GM23338 (cell line): Measurements from ENCODE around the gene ATP2B1. TPM values are rescaled to one million over a fixed set of nuclear protein-coding genes. Genes with fewer than 3 reads are reported as not detected.

Source experiments
- ATAC-seq: fragments of 200-7000 bp; cut with Tn5 transposase; 3 replicates; pipeline ENCODE4 v1.9.1; 2020
- DNase-seq: peaks from one replicate; pipeline ENCODE4 v3.0.0-alpha.2; 2015; ENCODE audit warnings: low spot score
- H2AFZ ChIP-seq: fragments of 200-600 bp; sonication (generic); 2 replicates; pipeline ENCODE4 v1.8.0; 2016; ENCODE audit warnings: antibody characterized with exemption, mild to moderate bottlenecking, moderate library complexity
- H3F3A ChIP-seq: fragments of 200-600 bp; sonication (generic); replicated peaks from 2 replicates; pipeline ENCODE4 v1.8.0; 2017; ENCODE audit warnings: antibody characterized with exemption, mixed run types, low read depth
- H3K27ac ChIP-seq: fragments of 200-600 bp; sonication (generic); 2 replicates; pipeline ENCODE4 v1.6.1; 2016; ENCODE audit warnings: low read depth
- H3K27me3 ChIP-seq: fragments of 200-600 bp; sonication (generic); 2 replicates; pipeline ENCODE4 v1.8.0; 2016; ENCODE audit warnings: mild to moderate bottlenecking, mixed run types, moderate library complexity; ENCODE audit not compliant: insufficient read depth
- H3K36me3 ChIP-seq: fragments of 200-600 bp; sonication (generic); 2 replicates; pipeline ENCODE4 v1.8.0; 2016; ENCODE audit warnings: mild to moderate bottlenecking; ENCODE audit not compliant: insufficient read depth
- H3K4me1 ChIP-seq: fragments of 200-600 bp; sonication (generic); 2 replicates; pipeline ENCODE4 v1.8.0; 2016; ENCODE audit warnings: mild to moderate bottlenecking, moderate library complexity; ENCODE audit not compliant: insufficient read depth
- H3K4me2 ChIP-seq: fragments of 200-600 bp; sonication (generic); 2 replicates; pipeline ENCODE4 v1.7.1; 2017; ENCODE audit warnings: mixed run types
- H3K4me3 ChIP-seq: fragments of 200-600 bp; sonication (generic); 2 replicates; pipeline ENCODE4 v1.6.1; 2016; ENCODE audit warnings: mixed run types
- H3K79me2 ChIP-seq: fragments of 200-600 bp; sonication (generic); replicated peaks from 2 replicates; pipeline ENCODE4 v1.8.0; 2017; ENCODE audit warnings: mild to moderate bottlenecking; ENCODE audit not compliant: insufficient read depth
- H3K9me2 ChIP-seq: fragments of 200-600 bp; sonication (generic); 2 replicates; pipeline ENCODE4 v1.8.0; 2017; ENCODE audit not compliant: insufficient read depth
- H4K20me1 ChIP-seq: fragments of 200-600 bp; sonication (generic); replicated peaks from 2 replicates; pipeline ENCODE4 v1.8.0; 2017; ENCODE audit warnings: mild to moderate bottlenecking; ENCODE audit not compliant: insufficient read depth
- H3K27ac Mint-ChIP-seq: 2 replicates; pipeline ENCODE4 v1.8.0; 2020; ENCODE audit warnings: inconsistent platforms, mild to moderate bottlenecking, moderate library complexity, mixed read lengths
- H3K27me3 Mint-ChIP-seq: 3 replicates; pipeline ENCODE4 v1.8.0; 2022; ENCODE audit warnings: low read depth, mild to moderate bottlenecking, moderate library complexity, mixed read lengths, inconsistent platforms; ENCODE audit not compliant: insufficient read depth, poor library complexity
- H3K36me3 Mint-ChIP-seq: 3 replicates; pipeline ENCODE4 v1.8.0; 2021; ENCODE audit warnings: low read depth, mild to moderate bottlenecking, inconsistent platforms, moderate library complexity, mixed read lengths
- H3K4me1 Mint-ChIP-seq: 3 replicates; pipeline ENCODE4 v1.8.0; 2020; ENCODE audit warnings: mild to moderate bottlenecking, inconsistent platforms, mixed read lengths
- H3K4me3 Mint-ChIP-seq: 3 replicates; pipeline ENCODE4 v1.8.0; 2021; ENCODE audit warnings: moderate library complexity, mild to moderate bottlenecking, inconsistent platforms, mixed read lengths
- H3K9me3 Mint-ChIP-seq: 3 replicates; pipeline ENCODE4 v1.8.0; 2020; ENCODE audit warnings: moderate library complexity, mild to moderate bottlenecking, inconsistent platforms, mixed read lengths
- CREB1 ChIP-seq: fragments of 250-450 bp; sonication (Bioruptor Pico); IDR thresholded peaks from 2 replicates; pipeline ENCODE4 v1.5.0; 2020; ENCODE audit warnings: low read depth, mild to moderate bottlenecking, moderate library complexity
- ETS1 ChIP-seq: IDR thresholded peaks from 2 replicates; pipeline ENCODE4 v1.6.1; 2016; ENCODE audit warnings: antibody characterized with exemption
- EZH2 ChIP-seq: fragments of 200-600 bp; sonication (generic); IDR thresholded peaks from one replicate; pipeline ENCODE4 v1.8.0; 2017; ENCODE audit warnings: antibody characterized with exemption, mild to moderate bottlenecking, low read depth; ENCODE audit not compliant: unreplicated experiment
- EZH2phosphoT487 ChIP-seq: fragments of 200-600 bp; sonication (generic); IDR thresholded peaks from one replicate; pipeline ENCODE4 v1.8.1; 2018; ENCODE audit warnings: antibody characterized with exemption; ENCODE audit not compliant: unreplicated experiment
- JUNB ChIP-seq: IDR thresholded peaks from one replicate; pipeline ENCODE4 v1.6.1; 2016; ENCODE audit warnings: antibody characterized with exemption; ENCODE audit not compliant: unreplicated experiment
- NANOG ChIP-seq: IDR thresholded peaks from 2 replicates; pipeline ENCODE4 v1.6.1; 2016; ENCODE audit warnings: antibody characterized with exemption, borderline replicate concordance
- POLR2AphosphoS5 ChIP-seq: IDR thresholded peaks from 2 replicates; pipeline ENCODE4 v1.6.1; 2016; ENCODE audit warnings: antibody characterized with exemption, low read depth
- STAT1 ChIP-seq: IDR thresholded peaks from one replicate; pipeline ENCODE4 v1.6.1; 2016; ENCODE audit warnings: antibody characterized with exemption; ENCODE audit not compliant: unreplicated experiment
- ZNF114 ChIP-seq: fragments of 250-450 bp; sonication (Bioruptor Pico); IDR thresholded peaks from 2 replicates; pipeline ENCODE4 v1.5.0; 2020; ENCODE audit warnings: mild to moderate bottlenecking, moderate library complexity
- ZNF331 ChIP-seq: fragments of 250-450 bp; sonication (Bioruptor Pico); IDR thresholded peaks from 2 replicates; pipeline ENCODE4 v1.5.0; 2020; ENCODE audit warnings: low read depth, mild to moderate bottlenecking, moderate library complexity
- ZNF462 ChIP-seq: fragments of 250-450 bp; sonication (Bioruptor Pico); IDR thresholded peaks from 2 replicates; pipeline ENCODE4 v1.5.0; 2020; ENCODE audit warnings: mild to moderate bottlenecking, moderate library complexity
- polyA plus RNA-seq: library from polyadenylated mRNA; unstranded; fragments of >200 nt; fragmentation: Nextera tagmentation; extraction: Ambion mirVana; gene quantifications from 2 replicates; pipeline ENCODE4 v1.2.1, GENCODE V29; 2016
- total RNA-seq: library from RNA; depleted of rRNA; stranded (reverse); fragments of >200 nt; shearing (Covaris generic); gene quantifications from 2 replicates; pipeline ENCODE4 v1.2.3, GENCODE V29; 2014
- TF ChIP-seq, protein P1 (sequence below), 2 experiments: fragments of 200-600 bp in 1 of 2; sonication (generic) in 1 of 2; conservative IDR thresholded peaks; 2 replicates each; pipeline versions ENCODE4 v1.5.1 to v1.6.1; 2016 to 2017; ENCODE audit warnings: antibody characterized with exemption in 2 of 2, low read depth in 2 of 2, mild to moderate bottlenecking in 2 of 2, moderate library complexity in 1 of 2
- TF ChIP-seq, protein P2 (sequence below): IDR thresholded peaks from one replicate; pipeline ENCODE4 v1.6.1; 2018; ENCODE audit warnings: antibody characterized with exemption; ENCODE audit not compliant: unreplicated experiment

Gene ATP2B1
- total and polyA plus RNA-seq, 2 experiments from 2014 or later: 39.3 to 42.3 TPM

DNA sequence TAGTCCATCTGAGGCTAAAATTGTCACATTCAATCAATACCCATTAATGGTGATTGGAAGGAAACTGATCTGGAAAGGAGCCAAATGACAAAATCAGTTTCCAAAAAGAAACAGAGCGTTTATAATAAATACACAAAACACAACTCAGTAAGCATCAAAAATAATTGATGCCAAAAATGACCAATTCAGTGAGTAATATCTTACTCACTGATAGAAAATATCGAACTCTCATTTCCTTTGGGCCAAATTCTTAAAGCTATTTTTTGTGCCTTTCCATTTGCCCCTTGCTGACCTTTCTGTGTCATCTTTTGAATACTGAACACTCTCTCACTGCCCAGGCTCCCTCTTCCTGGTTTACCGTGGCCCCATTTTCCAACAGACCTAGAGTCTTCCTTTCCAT, 22.5 kb upstream of the ATP2B1 start:
- no peak overlapping the region for H3K4me2 ChIP-seq
- DNase-seq: no peak
- Mint-ChIP-seq H3K27ac (no peak overlapping the region), H3K4me3 (no peak overlapping the region), H3K36me3 (no peaks in the 10 kb centered on the region), H3K9me3 (no peaks in the 10 kb centered on the region), H3K4me1 (no peaks in the 10 kb centered on the region), H3K27me3 (no peaks in the 10 kb centered on the region)
- no peak overlapping the region for H3K27ac ChIP-seq
- no peaks in the 10 kb centered on the region for H3K27me3 ChIP-seq
- no peak for TF ChIP-seq JUNB
- TF ChIP-seq POLR2AphosphoS5: no peak
- no peak for TF ChIP-seq ZNF114 (CRISPR knock-in tag)
- TF ChIP-seq, protein P1, sequence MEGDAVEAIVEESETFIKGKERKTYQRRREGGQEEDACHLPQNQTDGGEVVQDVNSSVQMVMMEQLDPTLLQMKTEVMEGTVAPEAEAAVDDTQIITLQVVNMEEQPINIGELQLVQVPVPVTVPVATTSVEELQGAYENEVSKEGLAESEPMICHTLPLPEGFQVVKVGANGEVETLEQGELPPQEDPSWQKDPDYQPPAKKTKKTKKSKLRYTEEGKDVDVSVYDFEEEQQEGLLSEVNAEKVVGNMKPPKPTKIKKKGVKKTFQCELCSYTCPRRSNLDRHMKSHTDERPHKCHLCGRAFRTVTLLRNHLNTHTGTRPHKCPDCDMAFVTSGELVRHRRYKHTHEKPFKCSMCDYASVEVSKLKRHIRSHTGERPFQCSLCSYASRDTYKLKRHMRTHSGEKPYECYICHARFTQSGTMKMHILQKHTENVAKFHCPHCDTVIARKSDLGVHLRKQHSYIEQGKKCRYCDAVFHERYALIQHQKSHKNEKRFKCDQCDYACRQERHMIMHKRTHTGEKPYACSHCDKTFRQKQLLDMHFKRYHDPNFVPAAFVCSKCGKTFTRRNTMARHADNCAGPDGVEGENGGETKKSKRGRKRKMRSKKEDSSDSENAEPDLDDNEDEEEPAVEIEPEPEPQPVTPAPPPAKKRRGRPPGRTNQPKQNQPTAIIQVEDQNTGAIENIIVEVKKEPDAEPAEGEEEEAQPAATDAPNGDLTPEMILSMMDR (conservative IDR thresholded peaks at IDR 0.05; ENCODE audit: low read depth in 2 of 2): no peak
- TF ChIP-seq ETS1: no peak
- no peak for TF ChIP-seq ZNF462
- TF ChIP-seq EZH2phosphoT487: no peak
- no peak for TF ChIP-seq EZH2
- no peak for TF ChIP-seq STAT1
- TF ChIP-seq CREB1 (CRISPR knock-in tag): no peak
- TF ChIP-seq NANOG: no peak
- TF ChIP-seq, protein P2, sequence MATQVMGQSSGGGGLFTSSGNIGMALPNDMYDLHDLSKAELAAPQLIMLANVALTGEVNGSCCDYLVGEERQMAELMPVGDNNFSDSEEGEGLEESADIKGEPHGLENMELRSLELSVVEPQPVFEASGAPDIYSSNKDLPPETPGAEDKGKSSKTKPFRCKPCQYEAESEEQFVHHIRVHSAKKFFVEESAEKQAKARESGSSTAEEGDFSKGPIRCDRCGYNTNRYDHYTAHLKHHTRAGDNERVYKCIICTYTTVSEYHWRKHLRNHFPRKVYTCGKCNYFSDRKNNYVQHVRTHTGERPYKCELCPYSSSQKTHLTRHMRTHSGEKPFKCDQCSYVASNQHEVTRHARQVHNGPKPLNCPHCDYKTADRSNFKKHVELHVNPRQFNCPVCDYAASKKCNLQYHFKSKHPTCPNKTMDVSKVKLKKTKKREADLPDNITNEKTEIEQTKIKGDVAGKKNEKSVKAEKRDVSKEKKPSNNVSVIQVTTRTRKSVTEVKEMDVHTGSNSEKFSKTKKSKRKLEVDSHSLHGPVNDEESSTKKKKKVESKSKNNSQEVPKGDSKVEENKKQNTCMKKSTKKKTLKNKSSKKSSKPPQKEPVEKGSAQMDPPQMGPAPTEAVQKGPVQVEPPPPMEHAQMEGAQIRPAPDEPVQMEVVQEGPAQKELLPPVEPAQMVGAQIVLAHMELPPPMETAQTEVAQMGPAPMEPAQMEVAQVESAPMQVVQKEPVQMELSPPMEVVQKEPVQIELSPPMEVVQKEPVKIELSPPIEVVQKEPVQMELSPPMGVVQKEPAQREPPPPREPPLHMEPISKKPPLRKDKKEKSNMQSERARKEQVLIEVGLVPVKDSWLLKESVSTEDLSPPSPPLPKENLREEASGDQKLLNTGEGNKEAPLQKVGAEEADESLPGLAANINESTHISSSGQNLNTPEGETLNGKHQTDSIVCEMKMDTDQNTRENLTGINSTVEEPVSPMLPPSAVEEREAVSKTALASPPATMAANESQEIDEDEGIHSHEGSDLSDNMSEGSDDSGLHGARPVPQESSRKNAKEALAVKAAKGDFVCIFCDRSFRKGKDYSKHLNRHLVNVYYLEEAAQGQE: no peak
- TF ChIP-seq ZNF331 (CRISPR knock-in tag): no peak
- no peak overlapping the region for H2AFZ ChIP-seq
- no peak overlapping the region for H3K4me3 ChIP-seq
- no peaks in the 10 kb centered on the region for H3K4me1 ChIP-seq
- H3K36me3 ChIP-seq: no peaks in the 10 kb centered on the region
- H3F3A ChIP-seq: no peaks in the 10 kb centered on the region
- H4K20me1 ChIP-seq: no peaks in the 10 kb centered on the region
- no peaks in the 10 kb centered on the region for H3K79me2 ChIP-seq
- 0 out of 2 replicates have a peak, but pooled peaks cover 3% of the 10 kb centered on the region for H3K9me2 ChIP-seq
- ATAC-seq: no peak
